Glutamatergic neuron (in vitro differentiated cells): ENCODE data around the gene C10orf62. TPM values are rescaled to one million over a fixed set of nuclear protein-coding genes. Genes with fewer than 3 reads are reported as not detected.
"Not testable (repeated sequence)": the region's sequence is repeated elsewhere in the genome, so short reads cannot be mapped to it uniquely, and the experiment has no call there.

ENCODE experiments used
- DNase-seq: peaks from one replicate; pipeline ENCODE4 v3.0.0; 2022
- H3K27ac Mint-ChIP-seq: one replicate; pipeline ENCODE4 v1.8.0; 2020; ENCODE audit warnings: mild to moderate bottlenecking, mixed read lengths, inconsistent platforms; ENCODE audit not compliant: unreplicated experiment
- H3K27me3 Mint-ChIP-seq: one replicate; pipeline ENCODE4 v1.8.0; 2020; ENCODE audit warnings: mild to moderate bottlenecking, moderate library complexity, mixed read lengths, inconsistent platforms; ENCODE audit not compliant: unreplicated experiment
- H3K36me3 Mint-ChIP-seq: one replicate; pipeline ENCODE4 v1.8.0; 2020; ENCODE audit warnings: mild to moderate bottlenecking, mixed read lengths, inconsistent platforms; ENCODE audit not compliant: unreplicated experiment
- H3K4me1 Mint-ChIP-seq: one replicate; pipeline ENCODE4 v1.8.0; 2020; ENCODE audit warnings: mild to moderate bottlenecking, low read depth, mixed read lengths, inconsistent platforms; ENCODE audit not compliant: unreplicated experiment
- H3K4me3 Mint-ChIP-seq: one replicate; pipeline ENCODE4 v1.8.0; 2020; ENCODE audit warnings: mild to moderate bottlenecking, mixed read lengths, inconsistent platforms; ENCODE audit not compliant: unreplicated experiment
- H3K9me3 Mint-ChIP-seq: one replicate; pipeline ENCODE4 v1.8.0; 2020; ENCODE audit warnings: mild to moderate bottlenecking, moderate library complexity, mixed read lengths, inconsistent platforms; ENCODE audit not compliant: unreplicated experiment
- total RNA-seq: library from RNA; stranded (reverse); fragmentation: NEBNext Ultra II Directional; extraction: Animal tissue kit (Norgen Biotek cat#: 25700); gene quantifications from one replicate; pipeline ENCODE4 v1.2.1, GENCODE V29; 2021; ENCODE audit not compliant: unreplicated experiment
- TF ChIP-seq, protein P1 (sequence below): fragments of 200-600 bp; sonication (generic); IDR thresholded peaks from one replicate; pipeline ENCODE4 v1.5.0; 2021; ENCODE audit not compliant: partially characterized antibody, unreplicated experiment

C10orf62 gene
- total RNA-seq, 1 donor from 2014 or later: not detected

DNA sequence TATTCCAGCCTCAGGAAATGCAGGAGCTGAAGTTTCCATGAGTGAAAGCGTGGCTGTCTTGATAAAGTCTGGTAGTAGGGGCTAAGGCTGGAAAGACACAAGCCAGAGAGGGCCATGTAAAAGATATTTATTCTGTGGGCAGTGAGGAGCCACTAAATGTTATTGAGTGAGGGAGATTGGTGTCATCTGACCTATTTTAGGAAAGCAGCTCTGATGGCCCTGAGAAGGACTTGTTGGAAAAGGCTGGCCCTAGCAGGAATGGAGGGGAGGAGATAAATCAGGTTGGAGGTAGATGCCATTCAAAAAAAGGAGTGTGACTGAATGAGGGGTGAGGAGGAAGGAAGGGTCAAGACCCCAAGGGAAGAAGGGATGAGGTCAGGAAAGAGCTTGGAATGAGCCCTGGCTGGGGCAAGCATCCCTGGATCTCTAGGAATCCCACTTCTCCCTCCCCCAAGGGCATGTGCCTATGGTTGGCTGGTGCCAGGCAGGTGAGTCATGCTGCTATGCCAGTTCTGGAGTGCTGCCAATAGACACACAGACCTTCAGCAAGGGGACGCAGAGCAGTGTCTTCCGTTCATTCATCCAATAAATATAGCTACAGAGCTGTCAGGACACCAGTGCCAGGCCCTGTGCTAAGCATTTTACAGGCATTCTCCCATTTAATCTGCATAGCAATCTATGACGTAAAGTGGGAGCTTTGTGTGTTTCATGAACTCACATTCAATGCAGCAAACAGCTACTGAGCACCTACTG, 15.0 kb upstream of the C10orf62 start:
- peaks cover 3% of the 10 kb centered on the region for H3K9me3 Mint-ChIP-seq
- no peak overlapping the region for H3K4me3 Mint-ChIP-seq
- H3K36me3 Mint-ChIP-seq: no peaks in the 10 kb centered on the region
- no peak for DNase-seq
- TF ChIP-seq, protein P1, sequence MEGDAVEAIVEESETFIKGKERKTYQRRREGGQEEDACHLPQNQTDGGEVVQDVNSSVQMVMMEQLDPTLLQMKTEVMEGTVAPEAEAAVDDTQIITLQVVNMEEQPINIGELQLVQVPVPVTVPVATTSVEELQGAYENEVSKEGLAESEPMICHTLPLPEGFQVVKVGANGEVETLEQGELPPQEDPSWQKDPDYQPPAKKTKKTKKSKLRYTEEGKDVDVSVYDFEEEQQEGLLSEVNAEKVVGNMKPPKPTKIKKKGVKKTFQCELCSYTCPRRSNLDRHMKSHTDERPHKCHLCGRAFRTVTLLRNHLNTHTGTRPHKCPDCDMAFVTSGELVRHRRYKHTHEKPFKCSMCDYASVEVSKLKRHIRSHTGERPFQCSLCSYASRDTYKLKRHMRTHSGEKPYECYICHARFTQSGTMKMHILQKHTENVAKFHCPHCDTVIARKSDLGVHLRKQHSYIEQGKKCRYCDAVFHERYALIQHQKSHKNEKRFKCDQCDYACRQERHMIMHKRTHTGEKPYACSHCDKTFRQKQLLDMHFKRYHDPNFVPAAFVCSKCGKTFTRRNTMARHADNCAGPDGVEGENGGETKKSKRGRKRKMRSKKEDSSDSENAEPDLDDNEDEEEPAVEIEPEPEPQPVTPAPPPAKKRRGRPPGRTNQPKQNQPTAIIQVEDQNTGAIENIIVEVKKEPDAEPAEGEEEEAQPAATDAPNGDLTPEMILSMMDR: no peak
- H3K4me1 Mint-ChIP-seq: peaks cover 5% of the 10 kb centered on the region
- peaks cover 14% of the 10 kb centered on the region for H3K27me3 Mint-ChIP-seq
- H3K27ac Mint-ChIP-seq: no peak overlapping the region

- H3K4me1 Mint-ChIP-seq: peaks cover 5% of the 10 kb centered on the region
- TF ChIP-seq, protein P1: no peak
- H3K9me3 Mint-ChIP-seq: peaks cover 3% of the 10 kb centered on the region
- peaks cover 13% of the 10 kb centered on the region for H3K27me3 Mint-ChIP-seq
- DNase-seq: no peak
- no peak overlapping the region for H3K27ac Mint-ChIP-seq
- no peaks in the 10 kb centered on the region for H3K36me3 Mint-ChIP-seq
- H3K4me3 Mint-ChIP-seq: no peak overlapping the region
Measured at GRCh38 chr10:97575127-97575668, 14.3 kb upstream of the C10orf62 start.

GRCh38 chr10:97576487-97576886, 13.0 kb upstream of the C10orf62 start:
- H3K9me3 Mint-ChIP-seq, H3K27ac Mint-ChIP-seq, DNase-seq, H3K4me1 Mint-ChIP-seq, H3K4me3 Mint-ChIP-seq, H3K36me3 Mint-ChIP-seq: not testable (repeated sequence)
- peaks cover 13% of the 10 kb centered on the region for H3K27me3 Mint-ChIP-seq

DNA sequence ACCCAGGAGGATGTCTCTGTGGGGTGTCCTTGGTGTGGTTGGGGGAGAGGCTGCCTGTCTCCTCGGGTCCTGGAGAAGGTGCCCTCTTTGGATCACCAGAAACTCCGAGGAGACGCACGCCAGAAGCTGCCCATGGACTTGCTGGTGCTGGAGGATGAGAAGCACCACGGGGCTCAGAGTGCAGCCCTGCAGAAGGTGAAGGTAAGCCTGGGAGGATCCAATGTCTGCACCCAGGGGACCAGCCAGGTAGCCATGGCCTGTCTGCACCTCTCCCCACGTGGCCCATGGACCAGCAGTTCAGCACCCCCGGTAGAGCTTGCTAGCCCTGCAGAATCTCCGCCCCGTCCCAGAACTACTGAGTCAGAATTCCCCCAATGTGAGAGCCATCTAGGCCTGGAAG, 11.8 kb upstream of the C10orf62 start:
- TF ChIP-seq, protein P1: no peak
- Mint-ChIP-seq H3K9me3 (no peaks in the 10 kb centered on the region), H3K4me3 (no peak overlapping the region), H3K27me3 (peaks cover 11% of the 10 kb centered on the region), H3K36me3 (no peaks in the 10 kb centered on the region), H3K27ac (no peak overlapping the region), H3K4me1 (no peaks in the 10 kb centered on the region)
- DNase-seq: no peak

GRCh38 chr10:97578171-97578844, 11.2 kb upstream of the C10orf62 start:
- Mint-ChIP-seq H3K27me3 (peaks cover 9% of the 10 kb centered on the region), H3K4me1 (no peaks in the 10 kb centered on the region)
- DNase-seq: no peak

More at GRCh38 chr10:97578171-97578844, 11.2 kb upstream of the C10orf62 start:
- no peak overlapping the region for H3K27ac Mint-ChIP-seq
- H3K36me3 Mint-ChIP-seq: no peaks in the 10 kb centered on the region
- H3K9me3 Mint-ChIP-seq: no peaks in the 10 kb centered on the region
- TF ChIP-seq, protein P1: no peak
- H3K4me3 Mint-ChIP-seq: no peak overlapping the region
